KMS-11 (cell line): Measurements from ENCODE around the gene CALR3.
"Not testable (repeated sequence)": the region's sequence is repeated elsewhere in the genome, so short reads cannot be mapped to it uniquely, and the experiment has no call there.

ENCODE experiments used
- H2AFZ ChIP-seq: fragments of 200-600 bp; sonication (generic); 2 replicates; pipeline ENCODE4 v1.6.1; 2016; ENCODE audit warnings: antibody characterized with exemption, mixed run types, low read depth
- H3K27ac ChIP-seq: fragments of 200-600 bp; sonication (generic); 2 replicates; pipeline ENCODE4 v1.6.1; 2016; ENCODE audit warnings: mild to moderate bottlenecking, mixed run types
- H3K27me3 ChIP-seq: fragments of 200-600 bp; sonication (generic); 2 replicates; pipeline ENCODE4 v1.6.1; 2017; ENCODE audit warnings: mild to moderate bottlenecking, low read depth, mixed run types, moderate library complexity; ENCODE audit not compliant: insufficient read depth
- H3K36me3 ChIP-seq: fragments of 200-600 bp; sonication (generic); 2 replicates; pipeline ENCODE4 v1.6.1; 2017; ENCODE audit warnings: mild to moderate bottlenecking, mixed run types; ENCODE audit not compliant: insufficient read depth
- H3K4me1 ChIP-seq: fragments of 200-600 bp; sonication (generic); 2 replicates; pipeline ENCODE4 v1.6.1; 2016; ENCODE audit warnings: mild to moderate bottlenecking, low read depth, mixed run types; ENCODE audit not compliant: poor library complexity, severe bottlenecking
- H3K4me2 ChIP-seq: fragments of 200-600 bp; sonication (generic); 2 replicates; pipeline ENCODE4 v1.7.0; 2016; ENCODE audit warnings: mild to moderate bottlenecking, mixed run types
- H3K4me3 ChIP-seq: fragments of 200-600 bp; sonication (generic); IDR thresholded peaks from 2 replicates; pipeline ENCODE4 v1.6.1; 2017; ENCODE audit warnings: low read depth, low read length, mixed read lengths; ENCODE audit not compliant: insufficient read depth
- H3K79me2 ChIP-seq: fragments of 200-600 bp; sonication (generic); 2 replicates; pipeline ENCODE4 v1.6.1; 2016; ENCODE audit warnings: low read depth, mixed run types; ENCODE audit not compliant: insufficient read depth
- H3K9ac ChIP-seq: fragments of 200-600 bp; sonication (generic); 2 replicates; pipeline ENCODE4 v1.6.1; 2016; ENCODE audit warnings: mild to moderate bottlenecking, mixed run types
- H4K20me1 ChIP-seq: fragments of 200-600 bp; sonication (generic); 2 replicates; pipeline ENCODE4 v1.6.1; 2016; ENCODE audit warnings: mild to moderate bottlenecking, mixed run types; ENCODE audit not compliant: insufficient read depth
- CTCF ChIP-seq: fragments of 200-600 bp; sonication (generic); conservative IDR thresholded peaks from 2 replicates; pipeline ENCODE4 v1.6.1; 2017; ENCODE audit warnings: low read depth, mild to moderate bottlenecking, antibody characterized with exemption, low read length, moderate library complexity, mixed read lengths

CALR3 gene

GRCh38 chr19:16518061-16518460 lies 22.1 kb upstream of the CALR3 start:
- Histone ChIP-seq H3K9ac (no peak overlapping the region), H3K27me3 (no peaks in the 10 kb centered on the region), H3K4me3 (no peak overlapping the region), H2AFZ (no peak overlapping the region), H3K27ac (no peak overlapping the region), H3K4me2 (no peak overlapping the region), H3K79me2 (no peaks in the 10 kb centered on the region), H3K4me1 (no peaks in the 10 kb centered on the region), H3K36me3 (no peaks in the 10 kb centered on the region; the same call in 1 of the 2 replicates), H4K20me1 (no peaks in the 10 kb centered on the region)
- no peak for TF ChIP-seq CTCF

GRCh38 chr19:16516923-16517610 lies 21.1 kb upstream of the CALR3 start:
- Histone ChIP-seq H2AFZ (no peak overlapping the region), H3K79me2 (no peaks in the 10 kb centered on the region), H3K9ac (no peak overlapping the region), H3K4me3 (no peak overlapping the region), H4K20me1 (no peaks in the 10 kb centered on the region), H3K4me1 (no peaks in the 10 kb centered on the region), H3K4me2 (no peak overlapping the region), H3K27ac (no peak overlapping the region), H3K27me3 (no peaks in the 10 kb centered on the region), H3K36me3 (no peaks in the 10 kb centered on the region; the same call in 1 of the 2 replicates)
- TF ChIP-seq CTCF, result no peak

- H3K36me3 ChIP-seq, result no peaks in the 10 kb centered on the region; the same call in 1 of the 2 replicates
- no peak for TF ChIP-seq CTCF
- H3K9ac ChIP-seq, result no peak overlapping the region
- H3K27ac ChIP-seq, result no peak overlapping the region
- H3K4me2 ChIP-seq, result no peak overlapping the region
- no peak overlapping the region for H2AFZ ChIP-seq
- no peaks in the 10 kb centered on the region for H4K20me1 ChIP-seq
- H3K4me3 ChIP-seq, result no peak overlapping the region
- no peaks in the 10 kb centered on the region for H3K4me1 ChIP-seq
- no peaks in the 10 kb centered on the region for H3K27me3 ChIP-seq
- no peaks in the 10 kb centered on the region for H3K79me2 ChIP-seq
These were observed 20.4 kb upstream of the CALR3 start for GRCh38 chr19:16516381-16516780.

GRCh38 chr19:16514383-16515019 lies 18.5 kb upstream of the CALR3 start:
- Histone ChIP-seq H3K4me3 (no peak overlapping the region), H3K36me3 (no peaks in the 10 kb centered on the region), H3K27ac (no peak overlapping the region), H3K79me2 (no peaks in the 10 kb centered on the region), H2AFZ (no peak overlapping the region), H3K9ac (no peak overlapping the region), H3K4me1 (no peaks in the 10 kb centered on the region), H3K4me2 (no peak overlapping the region), H4K20me1 (no peaks in the 10 kb centered on the region), H3K27me3 (no peaks in the 10 kb centered on the region)
- no peak for TF ChIP-seq CTCF

GRCh38 chr19:16512611-16513010 lies 16.6 kb upstream of the CALR3 start:
- H3K79me2 ChIP-seq, H3K27ac ChIP-seq, H3K4me1 ChIP-seq, H2AFZ ChIP-seq, H4K20me1 ChIP-seq, H3K27me3 ChIP-seq, H3K4me2 ChIP-seq, H3K4me3 ChIP-seq, H3K9ac ChIP-seq, H3K36me3 ChIP-seq: not testable (repeated sequence)
